Right kidney (tissue), 9 donors: Measurements from ENCODE around the gene BEX2.
"Not testable (repeated sequence)": the region's sequence is repeated elsewhere in the genome, so short reads cannot be mapped to it uniquely, and the experiment has no call there.

Experiments
- DNase-seq: peaks from one replicate; pipeline ENCODE4 v3.0.0-alpha.2; 2016
- long read RNA-seq, 8 donors: transcript quantifications; one replicate each; lab custom pipeline, GENCODE V29; 2026

BEX2 gene
- long read RNA-seq, donor 1, transcript BEX2-201 (3 exons, 668 nt): minor isoform, 6 of 76 reads
- long read RNA-seq, donor 1, transcript BEX2-202 (3 exons, 899 nt): major isoform, 54 of 76 reads
- long read RNA-seq, donor 1, partial matches to known transcripts: 7 of 76 reads
- long read RNA-seq, donor 1, other reads (novel, unspliced or antisense): 8 of 76 reads
- long read RNA-seq, donor 2, transcript BEX2-202 (3 exons, 899 nt): major isoform, 47 of 1,128 reads
- long read RNA-seq, donor 2, partial matches to known transcripts: 1,061 of 1,128 reads
- long read RNA-seq, donor 2, other reads (novel, unspliced or antisense): 18 of 1,128 reads
- long read RNA-seq, donor 3, transcript BEX2-202 (3 exons, 899 nt): major isoform, 26 of 469 reads
- long read RNA-seq, donor 3, partial matches to known transcripts: 435 of 469 reads
- long read RNA-seq, donor 3, other reads (novel, unspliced or antisense): 5 of 469 reads
- long read RNA-seq, donor 4, transcript BEX2-202 (3 exons, 899 nt): major isoform, 38 of 772 reads
- long read RNA-seq, donor 4, partial matches to known transcripts: 705 of 772 reads
- long read RNA-seq, donor 4, other reads (novel, unspliced or antisense): 24 of 772 reads
- long read RNA-seq, donor 5, transcript BEX2-202 (3 exons, 899 nt): major isoform, 69 of 2,047 reads
- long read RNA-seq, donor 5, partial matches to known transcripts: 1,915 of 2,047 reads
- long read RNA-seq, donor 5, other reads (novel, unspliced or antisense): 60 of 2,047 reads
- long read RNA-seq, donor 6, transcript BEX2-202 (3 exons, 899 nt): major isoform, 43 of 683 reads
- long read RNA-seq, donor 6, partial matches to known transcripts: 623 of 683 reads
- long read RNA-seq, donor 6, other reads (novel, unspliced or antisense): 14 of 683 reads
- long read RNA-seq, donor 7, transcript BEX2-202 (3 exons, 899 nt): major isoform, 67 of 609 reads
- long read RNA-seq, donor 7, transcript BEX2-204 (3 exons, 1,077 nt): minor isoform, 5 of 609 reads
- long read RNA-seq, donor 7, transcript BEX2-201 (3 exons, 668 nt): minor isoform, 6 of 609 reads
- long read RNA-seq, donor 7, partial matches to known transcripts: 499 of 609 reads
- long read RNA-seq, donor 7, other reads (novel, unspliced or antisense): 31 of 609 reads
- long read RNA-seq, donor 8, transcript BEX2-202 (3 exons, 899 nt): major isoform, 38 of 823 reads
- long read RNA-seq, donor 8, transcript BEX2-201 (3 exons, 668 nt): minor isoform, 5 of 823 reads
- long read RNA-seq, donor 8, partial matches to known transcripts: 758 of 823 reads
- long read RNA-seq, donor 8, other reads (novel, unspliced or antisense): 22 of 823 reads

DNA sequence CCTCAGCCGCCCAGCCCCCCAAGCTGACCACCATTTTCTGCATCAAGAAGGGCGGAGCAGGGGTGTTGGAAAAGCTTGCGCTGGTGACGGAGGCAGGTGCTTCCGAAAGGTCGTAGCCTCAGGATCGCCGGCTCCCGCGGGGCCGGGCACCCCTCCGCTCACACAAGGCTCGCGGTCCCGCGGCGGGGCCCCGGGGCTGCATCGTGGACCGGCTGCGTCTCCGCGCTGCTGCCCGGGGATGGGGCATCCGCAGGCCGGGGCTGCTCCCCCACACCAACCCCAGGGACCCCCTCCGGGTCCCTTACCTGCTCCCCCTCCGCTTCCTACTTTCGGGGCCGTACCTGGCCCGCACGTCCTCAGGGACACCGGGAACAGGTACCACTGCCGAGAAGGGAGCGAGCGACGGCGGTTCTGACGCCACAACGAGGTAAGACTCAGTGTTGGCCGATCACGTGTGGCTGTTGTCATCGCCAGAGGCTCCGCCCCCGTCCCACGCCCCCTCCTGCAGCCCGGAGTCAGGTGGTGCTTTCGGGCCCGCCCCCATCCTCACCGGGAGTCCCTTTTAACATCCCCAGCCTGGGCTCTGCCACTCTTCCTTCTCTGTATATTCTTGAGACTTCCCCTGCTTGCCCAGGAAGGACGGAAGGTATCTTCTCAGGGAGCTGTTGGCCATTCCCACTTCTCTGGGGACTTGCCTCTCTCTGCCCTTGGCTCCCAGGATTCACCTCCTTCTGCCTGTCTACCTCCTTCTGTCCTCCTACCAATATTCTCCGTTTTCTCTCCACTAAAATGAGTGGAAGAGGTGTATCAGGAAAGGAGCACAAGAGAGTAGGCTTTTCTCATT, at the start of gene BEX2:
BEX2 (minus strand) TSS at position 436 of the 844 bp plus-strand sequence. CDS start 1,014 bp downstream, outside the sequence.
- peak; percentile 72 for DNase-seq

DNA sequence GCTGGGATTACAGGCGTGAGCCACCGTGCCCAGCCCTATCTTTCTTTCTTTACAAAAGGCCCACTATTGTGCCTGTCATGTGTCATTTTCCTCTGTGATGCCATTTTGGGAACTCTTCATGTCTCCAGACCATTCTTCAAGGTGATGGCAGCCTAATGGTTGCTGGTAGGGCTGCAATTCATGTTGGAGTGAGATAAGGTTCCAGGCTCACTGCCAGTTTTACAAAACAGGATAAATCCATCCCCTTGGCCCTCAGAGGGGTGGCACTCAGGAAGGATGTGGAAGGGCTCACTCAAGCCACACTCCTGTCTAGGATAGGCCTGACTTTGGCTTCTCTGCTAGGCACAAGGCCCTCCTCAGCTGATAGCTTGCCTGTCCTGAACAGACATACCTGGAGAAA, 49.3 kb upstream of the BEX2 start:
- no peak for DNase-seq

DNA sequence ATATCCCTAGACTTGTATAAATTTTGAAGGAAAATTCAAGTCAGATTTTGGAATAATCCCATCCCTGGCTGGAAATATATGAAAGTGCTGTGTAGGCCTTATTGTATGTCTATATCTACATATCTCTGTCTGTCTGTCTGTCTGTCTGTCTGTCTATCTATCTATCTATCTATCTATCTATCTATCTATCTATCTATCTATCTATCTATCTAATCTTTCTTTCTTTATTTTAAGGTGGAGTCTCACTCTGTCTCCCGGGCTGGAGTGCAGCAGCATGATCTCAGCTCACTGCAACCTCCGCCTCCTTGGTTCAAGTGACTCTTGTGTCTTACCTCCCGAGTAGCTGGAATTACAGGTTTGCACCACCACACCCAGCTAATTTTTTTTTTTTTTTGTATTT, 48.8 kb upstream of the BEX2 start:
- DNase-seq: not testable (repeated sequence)

DNA sequence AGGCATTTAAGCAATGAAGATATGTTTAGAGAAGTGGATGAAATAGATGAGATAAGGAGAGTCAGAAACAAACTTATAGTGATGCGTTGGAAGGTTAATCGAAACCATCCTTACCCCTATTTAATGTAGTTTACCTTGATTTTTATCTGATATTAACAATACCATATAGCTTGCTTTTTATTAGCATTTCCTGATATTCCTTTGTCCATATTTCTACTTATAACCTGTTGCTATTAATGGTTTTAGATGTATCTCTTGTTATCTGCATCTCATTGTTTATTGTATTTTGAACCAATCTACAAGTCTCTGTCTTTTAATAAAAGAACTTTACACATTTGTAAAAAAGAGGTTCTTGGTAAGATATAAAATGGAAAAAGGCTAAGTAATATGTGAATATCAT, 47.1 kb upstream of the BEX2 start:
- DNase-seq: no peak

DNA sequence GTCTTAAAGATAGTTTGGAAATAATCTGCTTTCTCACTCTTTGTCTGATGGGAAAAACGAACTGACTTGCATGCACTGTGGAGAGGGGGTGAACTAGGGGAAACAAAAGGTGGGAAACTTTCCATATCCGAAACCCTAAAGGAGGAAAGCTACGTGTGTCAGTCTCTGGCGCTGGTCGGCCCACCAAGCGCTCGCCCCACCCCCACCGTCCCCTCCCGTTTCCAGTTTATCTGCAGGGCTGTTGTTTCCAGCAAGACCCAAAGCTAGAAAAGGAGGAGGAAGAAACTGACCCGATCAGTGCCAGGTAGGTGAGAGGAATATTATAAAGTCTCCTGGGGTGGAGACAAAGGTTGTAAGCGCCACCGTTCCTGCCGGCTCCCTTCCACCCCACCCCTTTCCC, 46.1 kb upstream of the BEX2 start:
- peak; percentile 49 for DNase-seq

DNA sequence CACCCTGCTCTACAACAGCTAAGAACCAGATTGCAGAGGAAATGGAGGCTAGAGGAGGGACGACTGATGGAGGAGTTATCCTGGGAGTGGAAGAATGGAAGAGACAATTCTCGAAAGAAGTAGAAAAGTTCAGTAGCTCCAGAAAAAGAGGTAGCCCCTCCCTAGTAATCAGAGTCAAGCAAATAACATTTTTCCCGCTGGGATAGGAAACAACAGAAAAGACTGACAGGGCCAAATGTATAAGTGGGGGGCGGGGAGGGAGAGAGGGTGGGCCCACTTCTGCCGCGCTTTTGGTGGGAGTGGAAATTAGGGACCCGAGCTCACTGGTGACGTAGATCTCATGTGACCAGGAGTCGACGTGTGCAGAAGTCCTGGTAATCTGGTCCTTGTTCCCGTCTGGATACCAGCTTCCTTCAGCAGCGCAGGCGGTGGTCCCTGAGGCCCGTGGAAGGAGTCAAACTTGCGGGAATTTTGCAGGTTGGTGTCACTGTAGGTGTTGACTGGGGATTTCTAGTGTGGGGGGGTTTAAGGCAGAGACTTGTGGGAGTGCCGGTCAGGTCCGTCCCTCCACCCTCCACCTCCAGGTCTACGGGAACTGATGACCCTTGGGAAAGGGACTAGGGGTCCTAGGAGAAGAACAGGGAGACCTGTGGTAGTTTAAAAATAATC, 45.5 kb upstream of the BEX2 start, which contains the start of gene TCEAL9:
TCEAL9 (plus strand) TSS at position 377 of the 669 bp plus-strand sequence. CDS start 1,179 bp downstream, outside the sequence.
- DNase-seq: peak; percentile 72

DNA sequence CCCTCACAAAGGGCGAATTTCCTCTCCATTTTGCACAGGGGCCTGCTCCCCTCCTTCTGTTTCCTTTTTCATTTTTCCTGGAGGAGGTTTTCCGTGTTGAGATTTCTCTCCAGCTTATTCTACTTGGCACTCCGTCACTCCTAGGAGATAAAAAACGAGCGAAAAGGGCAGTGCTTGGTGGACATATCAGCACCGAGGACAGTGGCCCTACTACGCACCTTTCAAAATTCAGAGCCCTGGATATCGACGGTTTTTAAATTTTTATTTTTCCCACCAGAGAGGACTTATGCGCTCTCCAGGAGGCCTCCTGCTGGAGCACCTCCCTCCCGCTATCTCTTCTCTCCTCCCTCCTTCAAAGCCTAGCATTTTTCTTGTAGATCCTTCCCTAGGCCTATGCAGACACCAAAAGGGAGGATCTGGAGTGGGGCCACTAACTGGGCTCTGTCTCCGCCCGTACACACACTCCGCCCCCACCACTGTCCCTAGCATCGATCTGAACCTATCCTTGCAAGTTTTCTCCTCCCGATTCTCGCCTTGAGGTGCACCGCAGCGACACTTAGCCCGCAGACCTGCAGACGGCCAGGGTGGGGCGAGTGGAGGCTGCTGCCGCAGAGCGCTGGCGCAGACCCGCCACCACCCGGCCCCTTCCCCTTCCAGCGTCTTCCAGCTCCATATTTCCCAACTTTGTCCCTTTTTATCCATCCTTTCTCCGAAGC, 37.0 kb upstream of the BEX2 start:
- DNase-seq: no peak

DNA sequence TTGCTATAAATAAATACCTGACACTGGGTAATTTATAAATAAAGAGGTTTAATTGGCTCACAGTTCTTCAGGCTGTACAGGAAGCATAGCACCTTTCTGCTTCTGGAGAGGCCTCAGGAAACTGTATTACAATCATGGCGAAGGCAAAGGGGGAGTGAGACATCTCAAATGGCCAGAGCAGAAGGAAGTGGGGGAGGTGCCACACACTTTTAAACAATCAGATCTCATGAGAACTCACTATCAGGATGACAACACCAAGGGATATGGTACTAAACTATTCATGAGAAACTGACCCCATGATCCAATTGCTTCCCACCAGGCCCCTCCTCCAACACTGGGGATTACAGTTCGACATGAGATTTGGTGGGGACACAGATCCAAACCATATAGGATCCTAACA, 33.8 kb upstream of the BEX2 start:
- DNase-seq: no peak

DNA sequence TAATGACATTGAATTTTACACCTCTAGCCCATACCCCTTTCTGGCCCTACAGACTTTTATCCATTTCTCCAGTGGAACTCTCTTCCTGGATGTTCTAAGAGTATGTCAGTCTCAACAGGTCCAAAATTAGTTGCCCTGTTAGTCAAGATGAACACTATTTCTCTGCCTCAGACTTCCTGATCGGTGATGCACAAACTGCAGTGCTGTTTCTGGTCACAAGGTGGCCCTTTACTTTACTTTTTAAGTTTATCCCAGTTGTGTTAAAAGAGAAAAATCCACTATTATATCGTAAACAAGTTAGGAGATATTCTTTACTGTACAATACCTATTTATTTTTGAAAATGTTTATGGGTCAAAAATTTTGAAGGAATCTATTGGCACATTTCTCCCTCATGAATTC, 32.3 kb upstream of the BEX2 start:
- no peak for DNase-seq

DNA sequence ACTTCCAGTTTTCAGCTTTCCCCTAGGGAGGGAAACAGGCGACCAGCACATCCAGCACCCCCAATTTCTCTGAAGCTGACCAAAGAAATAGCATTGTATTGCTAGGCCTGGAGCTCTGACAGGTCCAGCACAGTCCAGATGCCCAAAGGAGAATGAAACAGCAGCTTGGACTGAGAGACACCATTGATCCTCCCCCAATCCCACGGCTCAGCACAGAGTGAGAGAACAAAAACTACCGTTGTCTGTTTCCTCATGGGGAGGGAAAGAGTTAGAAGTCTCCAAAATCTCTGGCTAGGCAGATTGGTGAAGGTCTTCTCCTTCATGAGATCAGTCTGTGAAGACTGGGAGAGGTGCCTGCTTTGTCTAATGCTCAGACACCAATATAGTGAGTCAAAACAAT, 27.9 kb upstream of the BEX2 start:
- no peak for DNase-seq

DNA sequence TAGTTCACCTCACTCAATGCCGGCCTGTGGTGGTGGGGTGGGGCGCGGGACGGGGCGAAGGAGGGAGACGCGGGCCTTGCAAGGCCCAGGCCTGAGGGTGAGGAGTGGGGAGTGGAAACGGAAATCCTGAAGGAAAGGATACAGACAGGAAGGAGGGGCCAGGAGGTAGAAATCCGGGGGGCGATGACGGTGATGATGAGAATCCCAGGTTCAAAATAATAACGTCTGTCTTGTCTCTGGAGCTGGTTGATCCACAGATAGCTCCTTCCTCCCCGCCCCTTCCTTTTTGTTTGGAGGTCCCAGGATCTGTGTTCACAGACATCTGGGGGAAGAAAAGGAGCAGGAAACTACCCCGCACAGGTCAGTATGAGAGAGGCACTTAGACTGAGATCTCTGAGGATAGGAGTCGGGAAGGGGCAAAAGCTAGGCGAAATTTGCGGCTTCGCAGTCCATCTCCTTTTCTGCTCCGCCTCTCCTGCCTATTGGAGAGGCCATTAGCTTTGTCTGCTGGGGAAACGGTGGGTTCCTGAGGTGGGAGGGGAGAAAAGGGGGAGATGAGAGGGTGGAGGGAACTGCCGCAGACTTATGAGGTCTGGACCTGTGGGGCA, 20.0 kb upstream of the BEX2 start:
- DNase-seq: peak; percentile 65

DNA sequence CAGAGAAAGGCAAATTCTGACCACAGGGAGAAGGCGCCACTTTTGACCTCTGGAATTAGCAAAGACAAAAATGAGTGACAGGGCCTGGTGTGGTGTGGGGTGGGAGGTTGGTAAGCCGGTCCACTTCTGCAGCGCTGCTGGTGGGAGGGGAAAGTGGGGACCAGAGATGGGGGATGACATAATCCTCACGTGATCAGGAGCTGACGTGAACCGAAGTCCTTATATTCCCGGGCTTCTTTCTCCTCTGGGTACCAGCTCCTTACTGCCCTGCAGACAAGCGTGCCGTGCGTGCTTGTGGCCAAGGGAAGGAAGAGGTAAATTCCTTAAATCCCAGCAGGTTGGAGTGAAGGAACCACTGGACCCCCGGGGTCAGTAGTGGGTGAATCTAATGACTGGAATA, 19.2 kb upstream of the BEX2 start, which contains the start of gene TCEAL7:
TCEAL7 (plus strand) TSS at position 249 of the 400 bp plus-strand sequence. CDS start 1,165 bp downstream, outside the sequence.
- DNase-seq: peak; percentile 41

DNA sequence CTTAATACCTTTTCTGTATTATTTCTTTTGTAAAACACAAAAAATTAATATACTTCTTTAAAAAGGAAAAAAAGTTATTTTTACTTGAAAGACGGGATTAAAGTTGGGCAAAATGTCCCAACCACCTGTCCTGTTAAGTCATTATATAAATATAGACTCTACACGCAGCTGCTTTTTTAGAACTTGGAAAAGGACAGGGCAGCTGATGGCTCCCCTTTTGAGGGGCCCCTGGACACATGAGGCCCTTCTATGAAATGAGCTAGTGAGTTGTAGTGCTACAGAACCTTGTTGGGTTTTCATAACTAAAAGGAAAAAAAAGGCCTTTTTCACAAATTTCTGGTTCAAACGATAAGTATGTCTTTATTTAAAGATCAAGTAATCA, 600 bp upstream of the BEX2 start:
- DNase-seq: no peak

DNA sequence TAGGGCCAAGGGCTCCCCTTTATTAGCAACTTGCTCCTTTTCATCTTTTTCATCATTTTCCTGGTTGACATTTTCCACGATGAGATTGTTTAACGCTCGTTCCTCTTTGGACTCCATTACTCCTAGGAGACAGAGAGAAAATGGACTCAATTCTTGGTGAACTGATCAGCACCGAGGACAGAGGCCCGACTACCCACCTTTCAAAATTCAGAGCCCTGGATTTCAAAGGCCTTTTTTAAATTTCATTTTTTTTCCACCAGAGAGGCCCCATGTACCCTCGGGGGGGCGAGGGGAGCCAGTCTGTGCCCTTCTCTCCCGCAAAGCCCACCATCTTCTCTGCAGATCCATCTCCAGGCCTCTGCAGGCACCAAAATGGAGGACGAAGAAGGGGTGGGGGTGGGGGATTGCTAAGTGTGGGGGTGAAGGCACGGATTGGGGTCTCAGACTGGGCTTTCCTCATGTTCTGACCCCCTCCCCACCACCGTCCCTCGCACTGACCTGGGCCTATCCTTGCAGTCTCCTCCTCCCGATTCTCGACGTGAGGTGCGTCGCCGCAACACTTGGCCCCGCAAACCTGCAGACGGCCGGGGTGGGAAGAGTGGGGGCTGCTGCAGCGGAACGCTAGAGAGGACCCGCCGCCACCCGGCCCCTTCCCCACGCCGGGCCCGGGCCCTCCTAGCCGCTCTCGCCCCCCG, 783 bp downstream of the BEX2 start:
- peak; percentile 31 for DNase-seq

DNA sequence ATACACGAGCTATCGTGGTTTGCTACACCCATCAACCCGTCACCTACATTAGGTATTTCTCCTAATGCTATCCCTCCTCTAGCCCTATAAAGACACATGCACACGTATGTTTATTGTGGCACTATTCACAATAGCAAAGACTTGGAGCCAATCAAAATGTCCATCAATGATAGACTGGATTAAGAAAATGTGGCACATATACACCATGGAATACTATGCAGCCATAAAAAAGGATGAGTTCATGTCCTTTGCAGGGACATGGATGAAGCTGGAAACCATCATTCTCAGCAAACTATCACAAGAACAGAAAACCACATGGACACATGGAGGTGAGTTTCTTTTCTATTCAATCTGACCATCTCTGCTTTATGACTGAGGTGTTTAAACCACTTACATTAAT, 5.1 kb downstream of the BEX2 start:
- not testable (repeated sequence) for DNase-seq

DNA sequence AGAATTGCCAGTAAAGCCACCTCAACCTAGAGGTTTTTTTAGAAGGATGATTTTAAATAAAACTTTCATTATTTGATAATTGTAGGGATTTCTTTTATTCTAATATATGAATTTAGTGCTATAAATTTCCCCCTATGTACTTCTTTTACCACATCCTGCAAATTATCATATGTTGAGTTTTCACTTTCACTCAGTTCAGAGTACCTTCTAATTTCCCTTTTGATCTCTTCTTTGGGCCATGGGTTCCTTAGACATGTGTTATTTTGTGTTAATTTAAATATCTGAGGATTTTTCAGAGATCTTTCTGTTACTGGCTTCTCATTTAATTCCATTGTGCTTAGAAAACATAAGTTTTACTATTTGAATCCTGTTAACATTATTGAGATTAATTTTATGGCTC, 6.1 kb downstream of the BEX2 start:
- no peak for DNase-seq

DNA sequence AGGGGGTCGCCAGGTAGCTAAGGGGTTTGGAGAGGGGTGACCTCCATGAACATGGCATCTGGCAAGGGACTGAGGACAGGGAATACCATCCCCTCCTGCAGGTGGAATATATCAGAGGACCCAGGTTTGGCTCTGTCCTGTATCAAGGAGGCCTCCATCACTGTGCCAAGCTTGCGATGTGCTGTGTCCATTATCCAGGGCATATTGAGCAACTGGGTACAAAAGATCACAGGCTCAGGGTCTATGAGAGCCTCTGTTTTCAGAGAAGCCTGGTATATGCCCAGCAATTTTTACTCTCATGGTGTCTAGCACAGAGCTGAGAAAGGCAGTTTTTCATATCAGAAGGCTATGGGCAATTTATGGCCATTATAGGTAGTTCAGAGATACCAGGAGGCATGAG, 17.7 kb downstream of the BEX2 start:
- no peak for DNase-seq

DNA sequence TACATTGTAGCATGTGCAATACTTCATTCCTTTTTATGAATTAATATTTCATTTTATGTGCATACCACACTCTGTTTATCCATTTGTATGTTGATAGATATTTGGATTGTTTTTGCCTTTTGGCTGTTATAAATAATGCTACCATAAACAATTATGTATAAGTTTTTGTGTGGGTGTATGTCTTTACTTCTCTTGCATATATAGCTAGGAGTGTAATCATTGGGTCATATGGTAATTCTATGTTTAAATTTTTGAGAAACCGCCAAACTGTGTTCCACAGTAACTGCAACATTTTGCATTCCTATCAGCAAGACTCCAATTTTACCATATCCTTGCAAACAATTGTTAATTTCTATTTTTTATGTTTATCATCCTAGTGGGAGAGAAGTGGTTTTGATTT, 31.2 kb downstream of the BEX2 start:
- DNase-seq: no peak

DNA sequence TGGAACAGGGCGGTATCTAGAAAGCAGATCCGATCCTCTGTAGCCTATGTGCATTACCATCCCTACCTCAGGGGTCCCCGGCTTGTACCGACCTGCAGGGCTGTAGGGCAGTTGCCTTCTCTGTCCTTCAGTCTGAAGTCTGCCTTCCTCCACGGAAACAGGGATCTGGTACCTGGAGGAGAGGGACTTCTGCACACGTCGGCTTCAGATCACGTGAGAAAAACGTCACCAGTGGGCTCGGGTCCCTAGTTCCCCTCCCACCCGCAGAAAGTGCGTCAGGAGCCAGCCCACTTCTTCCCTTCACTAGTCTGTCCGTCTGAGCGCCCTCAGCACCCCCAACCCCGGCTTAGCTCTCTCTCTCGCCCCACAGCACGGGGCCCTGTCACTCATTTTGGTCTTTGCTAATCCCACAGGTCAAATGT, 34.2 kb downstream of the BEX2 start, which contains the start of gene TCEAL5:
TCEAL5 (minus strand) TSS at position 170 of the 422 bp plus-strand sequence. CDS start 2,187 bp downstream, outside the sequence.
- peak; percentile 42 for DNase-seq
